ENCODE data around the gene ZNF423.

ZNF423 gene

GRCh38 chr16:49822649-49823370 is 33.1 kb downstream of the ZNF423 start:
- DNase-seq = no peak

- no peak for DNase-seq
Measured at GRCh38 chr16:49821614-49822282, 34.2 kb downstream of the ZNF423 start.

GRCh38 chr16:49821156-49821555 is 34.8 kb downstream of the ZNF423 start:
- no peak for DNase-seq

DNA sequence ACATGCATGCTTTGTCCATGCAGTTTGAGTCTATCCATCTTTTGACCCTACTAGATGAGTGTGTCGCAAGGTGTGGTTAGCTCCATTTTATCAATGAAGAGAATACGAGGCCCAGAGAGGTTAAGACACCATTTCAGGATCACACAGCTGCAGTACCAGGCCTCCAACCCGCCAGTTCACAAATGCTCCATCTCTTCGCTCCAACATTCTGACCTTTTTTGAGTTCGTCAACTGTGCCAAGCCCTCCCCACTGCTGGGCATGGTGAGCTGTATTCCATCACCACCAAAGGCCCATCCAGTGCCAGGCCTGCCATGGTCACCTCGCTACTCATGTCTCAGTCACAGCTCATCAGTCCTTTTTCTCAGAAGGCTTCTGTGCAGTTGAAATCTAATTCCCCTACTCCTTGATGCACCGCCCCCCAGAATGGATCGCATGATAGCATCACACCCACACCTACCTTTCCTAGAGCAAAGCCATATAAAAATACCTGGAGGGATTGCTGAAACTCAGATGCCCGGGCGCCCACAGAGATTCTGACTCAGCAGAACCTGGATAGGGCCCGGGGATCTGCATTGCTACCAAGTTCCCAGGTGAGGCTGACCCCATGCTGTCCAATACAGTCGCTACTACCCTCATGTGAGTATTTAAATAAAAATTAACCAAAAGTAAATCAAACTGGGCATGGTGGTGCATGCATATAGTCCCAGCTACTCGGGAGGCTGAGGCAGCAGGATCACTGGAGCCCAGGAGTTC is 38.0 kb downstream of the ZNF423 start:
- no peak for DNase-seq

DNA sequence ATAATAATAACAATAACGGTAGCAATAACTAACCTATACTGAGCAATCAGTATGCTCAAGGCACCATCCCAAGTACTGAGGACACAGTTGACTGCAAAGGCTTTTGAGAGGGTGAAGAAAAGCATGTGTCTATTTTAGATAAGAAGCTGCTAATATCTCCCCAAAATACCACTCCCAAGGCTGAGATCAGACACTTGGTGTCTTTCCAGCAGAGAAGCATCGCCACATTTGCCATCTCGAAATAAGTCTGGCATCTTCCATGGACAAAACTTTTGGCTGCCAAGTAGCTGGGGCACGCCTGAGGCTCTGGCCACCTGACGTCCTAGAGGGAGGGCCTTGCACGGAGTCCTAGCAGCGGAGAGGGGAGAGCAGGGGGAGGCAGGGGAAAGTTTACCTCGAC is 39.0 kb downstream of the ZNF423 start:
- no peak for DNase-seq

DNA sequence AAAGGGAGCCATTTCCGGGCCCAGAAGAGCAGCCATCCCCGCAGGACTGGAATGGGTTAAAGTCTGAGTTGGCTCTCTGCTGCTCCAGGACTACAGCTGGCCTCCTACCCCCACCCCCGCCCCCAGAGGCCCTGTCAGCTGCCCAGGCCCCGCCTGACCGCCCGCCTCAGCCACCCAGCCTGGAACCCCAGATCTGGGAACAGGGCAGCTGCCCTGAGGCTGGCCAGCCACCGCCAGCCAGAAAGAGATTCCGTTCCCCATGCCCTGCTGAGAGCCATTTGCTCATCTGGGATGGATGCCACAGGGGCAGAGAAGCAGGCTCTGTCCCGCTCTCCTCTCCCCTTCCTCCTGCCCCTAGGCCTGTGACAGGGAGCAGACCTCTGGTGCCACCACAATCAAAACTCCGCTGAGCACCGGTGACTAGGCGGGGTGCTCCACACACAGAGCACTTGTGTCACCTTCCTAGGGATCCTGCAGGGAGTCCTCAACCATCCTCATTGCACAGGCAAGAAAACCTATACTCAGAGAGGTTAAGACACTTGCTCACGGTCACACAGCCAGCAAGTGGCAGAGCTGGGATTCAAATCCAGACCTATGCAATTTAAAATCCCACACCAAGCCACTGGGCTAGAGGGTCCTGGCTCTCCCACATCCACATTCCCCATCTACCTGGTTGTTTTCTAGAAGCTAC is 44.1 kb downstream of the ZNF423 start:
- DNase-seq = no peak

DNA sequence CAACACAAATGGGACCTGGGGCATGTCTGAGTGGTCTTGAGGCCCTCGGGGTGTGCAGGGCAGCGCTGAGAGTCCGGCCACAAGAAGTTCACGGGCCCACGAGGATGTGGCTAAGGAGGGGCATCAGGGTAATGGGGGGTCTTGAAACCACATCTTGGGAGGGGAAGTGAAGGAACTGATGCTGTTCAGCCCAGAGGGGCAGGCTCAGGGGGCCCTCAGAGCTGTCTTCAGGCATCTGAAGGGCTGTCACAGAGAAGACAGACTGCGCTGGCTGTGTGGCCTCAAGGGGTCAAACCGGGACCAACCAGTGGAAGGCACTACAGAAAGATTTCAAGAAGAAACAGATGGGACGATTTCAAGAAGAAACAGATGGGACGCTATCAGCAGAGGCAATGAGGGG is 45.1 kb downstream of the ZNF423 start:
- DNase-seq = no peak

DNA sequence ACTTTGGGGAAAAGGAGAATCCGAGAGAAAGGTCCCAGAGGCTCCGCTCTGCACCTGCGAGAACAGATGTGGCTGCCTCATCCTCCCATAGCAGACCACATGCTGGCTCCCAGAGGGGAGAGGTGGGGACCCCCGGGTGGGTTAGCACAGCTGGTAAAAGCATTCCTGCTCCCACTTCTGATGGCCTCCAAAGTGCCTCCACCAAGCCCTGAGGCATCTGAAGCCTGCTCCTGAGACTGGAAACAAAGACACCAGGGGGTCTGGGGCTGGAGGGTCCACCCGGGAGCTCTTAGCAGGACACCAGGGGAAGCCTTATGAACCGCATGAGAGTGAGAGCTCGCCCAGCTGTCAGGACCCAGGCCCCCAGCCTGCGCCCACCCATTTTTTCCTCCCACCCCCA is 46.4 kb downstream of the ZNF423 start:
- no peak for DNase-seq

DNA sequence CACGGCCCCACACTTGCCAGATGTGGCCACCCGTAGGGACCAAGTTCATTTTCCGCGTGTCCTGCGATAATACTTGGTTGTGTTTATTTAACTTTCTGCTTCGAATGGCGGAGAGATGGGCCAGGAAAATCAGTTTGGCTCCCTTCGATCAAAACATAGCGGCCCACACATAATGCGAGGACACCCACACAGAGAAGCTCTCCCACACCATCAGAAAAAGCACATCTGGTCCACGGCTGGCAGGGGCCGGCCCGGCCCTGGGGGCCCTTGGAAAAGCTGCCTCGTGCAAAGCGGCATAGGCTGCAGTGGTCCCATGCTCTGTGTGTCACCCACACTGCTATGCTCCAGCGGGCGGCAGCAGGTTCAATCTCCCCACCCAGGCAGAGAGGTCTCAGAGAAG is 46.9 kb downstream of the ZNF423 start:
- no peak for DNase-seq

- no peak for DNase-seq
Measured at GRCh38 chr16:49806446-49806845, 49.5 kb downstream of the ZNF423 start.

- DNase-seq = no peak
Measured at GRCh38 chr16:49801290-49801689, 54.6 kb downstream of the ZNF423 start.

DNA sequence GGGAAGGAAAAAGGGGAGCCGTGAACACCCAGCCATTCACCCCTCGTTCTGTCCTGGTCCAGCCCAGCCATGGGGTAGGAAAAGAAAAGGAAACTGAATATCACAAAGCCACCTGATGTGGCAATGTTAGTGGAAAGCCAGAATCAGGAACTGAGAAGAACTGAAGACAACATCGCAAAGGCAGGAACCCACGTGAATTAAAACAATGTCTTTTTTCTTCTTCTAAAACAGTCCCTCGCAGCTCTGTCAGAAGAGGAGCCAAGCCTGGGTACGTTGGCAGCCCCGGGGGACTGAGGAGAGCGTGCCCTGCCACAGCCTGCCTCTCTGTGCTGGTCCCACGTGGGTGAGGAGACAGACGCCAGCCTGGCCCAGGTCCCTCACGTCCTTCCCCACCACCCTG is 55.0 kb downstream of the ZNF423 start:
- no peak for DNase-seq

- DNase-seq = no peak
Measured at GRCh38 chr16:49800441-49800840, 55.5 kb downstream of the ZNF423 start.

- DNase-seq = no peak
Measured at GRCh38 chr16:49799172-49799571, 56.7 kb downstream of the ZNF423 start.

GRCh38 chr16:49795513-49795912 is 60.4 kb downstream of the ZNF423 start:
- no peak for DNase-seq

DNA sequence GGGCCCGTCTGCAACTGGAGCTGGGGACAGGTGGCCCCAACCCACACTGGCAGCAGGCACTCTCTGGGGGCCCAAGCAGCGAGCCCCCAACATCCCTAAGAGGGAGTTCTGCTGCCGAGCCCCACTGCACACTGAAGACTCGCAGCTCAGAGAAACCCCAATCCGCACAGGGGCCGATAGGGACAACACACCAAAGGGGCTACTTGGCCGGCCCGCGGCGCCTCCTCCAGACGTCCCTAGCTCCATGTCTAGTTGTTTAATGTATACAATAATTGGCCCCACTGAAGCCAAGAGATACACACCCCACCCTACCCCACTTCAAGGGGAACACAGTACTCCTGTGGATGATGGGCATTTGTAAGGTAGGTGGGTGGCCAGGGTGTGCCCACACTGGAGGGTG is 62.7 kb downstream of the ZNF423 start:
- DNase-seq = no peak

- DNase-seq = no peak
Measured at GRCh38 chr16:49789616-49790015, 66.3 kb downstream of the ZNF423 start.

DNA sequence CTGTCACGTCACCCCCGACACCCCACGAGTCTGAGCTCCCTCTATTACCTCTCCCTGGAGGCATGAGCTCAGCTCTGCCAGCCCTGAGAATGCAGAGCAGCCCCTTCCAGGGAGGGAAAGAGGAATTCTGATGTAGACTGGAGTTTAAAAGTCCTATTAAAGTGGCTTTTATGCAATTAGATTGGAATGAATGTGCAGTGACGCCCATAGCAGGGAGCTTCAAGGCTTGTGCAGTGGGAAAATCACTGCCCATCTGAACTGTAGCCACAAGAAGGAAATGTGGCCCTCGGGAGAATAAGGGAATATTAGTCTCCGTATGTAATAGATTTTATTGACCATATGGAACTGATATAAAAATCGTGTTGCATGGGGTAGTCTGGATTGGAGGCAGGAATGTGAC is 66.9 kb downstream of the ZNF423 start:
- DNase-seq = no peak

DNA sequence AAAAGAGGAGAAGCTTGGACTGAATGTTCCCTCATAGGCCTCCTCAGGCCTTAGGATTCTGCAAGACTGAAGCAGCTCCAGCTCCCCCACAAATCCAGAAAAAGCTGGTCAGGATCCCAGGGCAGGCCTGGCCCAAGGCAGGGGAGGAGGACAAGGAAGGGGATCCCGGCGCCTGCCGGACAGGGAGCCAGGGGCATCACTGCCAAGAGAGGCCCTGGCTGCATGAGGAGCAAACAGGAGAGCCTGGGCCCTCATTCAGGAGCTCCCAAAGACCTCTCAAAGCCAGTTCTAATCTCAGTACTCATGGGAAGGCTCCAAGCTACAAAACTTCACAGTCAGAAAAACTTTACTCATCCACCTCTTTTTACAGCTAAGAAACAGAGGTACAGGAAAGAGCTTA is 67.3 kb downstream of the ZNF423 start:
- DNase-seq = no peak

- no peak for DNase-seq
Measured at GRCh38 chr16:49786926-49787557, 68.9 kb downstream of the ZNF423 start.

DNA sequence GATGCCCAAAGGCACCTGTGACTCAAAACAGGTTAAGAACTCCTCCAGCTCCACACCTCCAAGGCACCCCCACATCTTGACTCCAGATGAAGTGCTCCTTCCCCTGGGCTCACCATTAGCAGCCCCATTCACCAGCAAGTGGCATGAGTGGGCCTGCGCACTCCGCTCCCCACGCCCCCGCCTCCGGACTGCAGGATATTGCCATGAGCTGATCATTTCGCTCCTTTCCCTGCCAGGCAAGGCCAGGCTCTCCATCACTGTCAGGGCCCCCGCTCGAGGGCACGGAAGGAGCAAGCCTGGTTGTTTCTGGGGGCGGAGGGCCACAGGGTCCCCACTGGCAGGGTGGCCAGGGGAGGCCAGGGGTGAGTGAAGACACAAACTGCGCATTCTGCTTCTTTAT is 69.9 kb downstream of the ZNF423 start:
- no peak for DNase-seq

GRCh38 chr16:49782405-49782804 is 73.5 kb downstream of the ZNF423 start:
- no peak for DNase-seq

DNA sequence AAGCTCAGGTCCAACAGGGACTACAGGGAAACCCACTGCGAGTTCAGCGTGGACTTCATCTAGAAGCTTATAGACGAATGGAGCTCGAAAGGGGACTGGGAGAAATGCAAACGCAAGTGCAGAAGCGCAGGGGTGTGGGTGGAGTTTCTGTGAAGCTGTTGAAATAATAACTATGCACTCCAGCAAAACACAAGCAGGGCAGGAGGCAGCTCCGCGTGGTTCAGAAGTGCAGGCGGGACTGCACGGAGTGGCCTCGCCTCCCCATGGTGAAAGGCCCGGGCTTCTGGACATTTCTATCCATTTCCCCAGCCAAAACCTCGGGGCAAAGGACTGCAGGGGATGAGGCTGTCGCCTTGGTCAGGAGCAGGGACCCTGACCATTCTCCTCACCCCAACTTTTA is 74.5 kb downstream of the ZNF423 start:
- no peak for DNase-seq

Measured in T1000 (cell line).